GM21515 (cell line): ENCODE results near the gene TBC1D24.

Experiments
- ATAC-seq: cut with Tn5 transposase; IDR thresholded peaks from one replicate; pipeline ENCODE4 v1.9.1; 2021; ENCODE audit not compliant: unreplicated experiment

TBC1D24 gene

DNA sequence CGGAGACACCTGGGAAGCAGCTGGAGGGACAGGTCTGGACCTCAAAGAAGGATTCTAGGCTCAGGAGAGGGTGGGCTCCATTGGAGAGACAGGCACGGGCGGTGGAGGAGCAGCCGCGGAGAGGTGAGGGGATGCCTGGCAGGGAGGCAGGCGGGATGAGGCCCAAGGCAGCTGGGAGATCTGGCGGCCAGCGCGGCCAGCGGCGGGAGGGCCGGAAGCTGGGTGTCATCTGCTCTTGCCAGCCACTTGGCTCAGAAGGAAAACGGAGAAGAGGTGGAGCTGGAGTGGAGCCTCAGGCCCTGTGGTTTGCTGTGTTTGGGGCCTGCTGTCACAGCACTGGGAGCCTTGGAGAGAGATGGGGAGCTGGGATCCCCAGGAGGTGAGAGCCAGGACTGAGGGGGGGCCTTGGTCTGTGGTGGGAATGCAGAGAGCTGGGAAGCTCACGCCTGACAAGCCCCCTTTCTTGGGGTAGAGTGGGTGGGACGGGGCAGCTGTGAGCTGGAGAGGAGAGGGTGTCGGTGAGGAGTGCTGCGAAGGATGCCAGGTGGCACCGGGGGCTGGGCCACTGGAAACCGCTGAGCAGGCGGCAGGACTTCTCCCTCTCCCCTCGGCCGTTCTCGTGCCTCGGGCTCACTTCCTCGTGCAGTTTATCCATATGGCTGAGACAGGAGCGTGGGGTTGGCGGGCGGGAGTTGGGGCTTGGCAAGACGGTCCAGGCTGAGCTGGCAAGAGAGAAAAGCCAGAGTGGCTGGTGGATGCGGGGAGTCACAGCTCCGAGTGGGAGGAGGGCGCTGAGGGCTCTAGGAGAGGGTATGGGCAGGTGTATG lies 8.0 kb downstream of the TBC1D24 start:
- ATAC-seq, result no peak

DNA sequence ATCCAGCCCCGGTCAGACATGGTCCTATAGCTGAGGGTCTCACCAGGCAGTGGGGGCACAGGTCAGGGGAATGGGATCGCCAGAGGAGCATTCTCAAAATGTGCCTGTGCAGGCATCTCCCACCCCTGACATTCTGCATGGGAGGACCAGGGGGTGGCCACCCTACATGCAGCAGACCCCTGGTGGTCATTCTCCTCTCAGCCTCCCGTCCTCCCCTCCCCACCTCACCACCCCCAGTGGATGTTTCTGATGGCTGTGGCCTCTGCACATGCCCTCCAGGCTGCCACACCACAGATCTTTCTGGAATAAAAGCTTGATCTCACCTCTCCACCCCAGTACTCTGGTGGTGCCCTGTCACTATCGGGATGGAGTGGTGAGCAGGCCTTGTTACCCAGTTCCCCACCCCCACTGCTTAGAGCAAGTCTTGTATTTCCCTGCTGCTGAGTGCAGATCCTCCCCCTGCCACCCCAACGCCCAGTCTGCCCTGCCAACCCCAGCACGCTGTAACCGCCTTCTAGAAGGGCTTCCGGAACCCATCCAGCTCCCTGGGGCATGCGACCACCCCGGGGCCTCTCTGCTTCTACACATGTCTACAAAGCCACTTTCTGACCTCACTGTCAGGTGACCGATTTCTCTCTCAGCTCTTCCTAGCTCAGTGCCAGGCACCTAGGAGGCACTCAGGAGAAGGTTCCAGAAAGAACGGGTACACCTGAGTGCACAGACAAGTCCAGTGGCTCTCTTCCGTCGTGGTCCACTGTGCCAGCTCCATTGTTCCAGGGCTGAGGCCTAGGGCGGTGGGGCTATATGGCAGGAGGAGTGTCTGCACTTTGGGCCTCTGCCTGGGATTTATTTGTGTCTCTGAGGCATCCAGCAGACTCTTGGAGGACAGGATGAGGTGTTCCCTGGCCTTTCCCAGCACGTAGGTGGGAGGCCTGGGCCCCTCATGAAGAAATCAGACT lies 9.3 kb downstream of the TBC1D24 start:
- no peak for ATAC-seq

DNA sequence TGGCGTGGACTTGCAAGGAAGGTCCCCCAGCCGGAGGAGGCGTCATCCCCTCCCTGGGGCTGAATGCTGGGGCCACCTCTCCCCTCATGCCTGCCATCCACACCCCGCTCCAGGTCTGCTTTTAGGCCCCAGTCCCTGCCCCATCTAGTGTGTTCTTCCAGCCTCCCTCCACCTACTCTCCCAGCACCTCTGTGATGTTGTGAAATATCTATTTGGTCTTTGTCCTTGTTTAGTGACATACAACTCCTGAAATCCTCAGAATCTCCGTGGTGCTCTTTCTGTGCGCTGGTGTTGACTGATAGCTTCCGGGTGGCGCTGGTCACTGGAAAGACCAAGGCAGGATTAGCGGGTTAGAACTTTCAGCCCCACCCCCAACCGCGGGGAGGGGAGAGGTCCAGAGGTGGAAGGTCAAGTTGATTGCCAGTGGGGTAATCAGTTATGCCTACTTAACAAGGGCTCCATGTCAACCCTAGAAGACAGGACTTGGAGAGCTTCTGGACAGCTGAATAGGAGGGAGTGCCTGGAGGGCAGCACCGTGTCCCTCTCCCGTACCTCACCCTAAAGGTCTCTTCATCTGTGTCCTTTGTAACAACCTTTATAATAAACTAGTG lies 10.1 kb downstream of the TBC1D24 start:
- no peak for ATAC-seq

GRCh38 chr16:2485811-2486507 lies 11.0 kb downstream of the TBC1D24 start:
- ATAC-seq, result no peak

- ATAC-seq, result no peak
These were observed 12.0 kb downstream of the TBC1D24 start for GRCh38 chr16:2486645-2487516.

DNA sequence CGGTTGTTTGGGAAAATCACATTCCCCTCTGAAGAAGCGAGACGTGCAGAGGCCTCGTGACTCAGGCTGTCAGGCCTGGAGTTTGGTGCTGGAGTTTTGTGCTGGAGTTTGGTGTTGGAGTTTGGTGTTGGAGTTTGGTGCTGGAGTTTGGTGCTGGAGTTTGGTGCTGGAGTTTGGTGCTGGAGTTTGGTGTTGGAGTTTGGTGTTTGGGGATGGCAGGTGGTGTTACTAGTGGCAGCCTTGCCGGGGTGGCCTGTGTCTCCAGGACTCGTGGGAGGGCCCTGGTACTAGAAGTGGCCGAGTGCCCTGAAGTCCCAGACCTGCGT lies 12.6 kb downstream of the TBC1D24 start:
- ATAC-seq, result no peak

GRCh38 chr16:2487903-2488531 lies 13.1 kb downstream of the TBC1D24 start:
- ATAC-seq, result no peak

DNA sequence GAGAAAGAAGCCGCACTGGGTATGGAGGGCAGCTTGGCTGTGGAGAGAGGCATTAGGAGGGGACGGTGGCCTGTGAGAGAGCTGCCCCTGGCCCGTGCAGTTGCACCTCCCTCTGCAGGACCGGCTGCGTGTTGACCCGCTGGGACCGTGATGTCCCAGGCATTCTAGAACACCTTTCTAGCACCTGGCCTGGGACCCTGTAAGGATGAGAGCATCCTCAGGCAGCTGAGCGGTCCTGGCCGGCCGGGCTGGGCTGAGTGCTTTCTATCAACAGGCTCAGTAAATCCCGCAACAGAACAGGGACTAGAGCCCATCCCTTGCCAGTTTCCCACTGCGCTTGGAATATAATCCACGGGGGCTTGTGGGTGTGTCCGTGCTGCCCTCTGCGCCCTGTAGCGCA lies 14.7 kb downstream of the TBC1D24 start:
- ATAC-seq, result no peak

DNA sequence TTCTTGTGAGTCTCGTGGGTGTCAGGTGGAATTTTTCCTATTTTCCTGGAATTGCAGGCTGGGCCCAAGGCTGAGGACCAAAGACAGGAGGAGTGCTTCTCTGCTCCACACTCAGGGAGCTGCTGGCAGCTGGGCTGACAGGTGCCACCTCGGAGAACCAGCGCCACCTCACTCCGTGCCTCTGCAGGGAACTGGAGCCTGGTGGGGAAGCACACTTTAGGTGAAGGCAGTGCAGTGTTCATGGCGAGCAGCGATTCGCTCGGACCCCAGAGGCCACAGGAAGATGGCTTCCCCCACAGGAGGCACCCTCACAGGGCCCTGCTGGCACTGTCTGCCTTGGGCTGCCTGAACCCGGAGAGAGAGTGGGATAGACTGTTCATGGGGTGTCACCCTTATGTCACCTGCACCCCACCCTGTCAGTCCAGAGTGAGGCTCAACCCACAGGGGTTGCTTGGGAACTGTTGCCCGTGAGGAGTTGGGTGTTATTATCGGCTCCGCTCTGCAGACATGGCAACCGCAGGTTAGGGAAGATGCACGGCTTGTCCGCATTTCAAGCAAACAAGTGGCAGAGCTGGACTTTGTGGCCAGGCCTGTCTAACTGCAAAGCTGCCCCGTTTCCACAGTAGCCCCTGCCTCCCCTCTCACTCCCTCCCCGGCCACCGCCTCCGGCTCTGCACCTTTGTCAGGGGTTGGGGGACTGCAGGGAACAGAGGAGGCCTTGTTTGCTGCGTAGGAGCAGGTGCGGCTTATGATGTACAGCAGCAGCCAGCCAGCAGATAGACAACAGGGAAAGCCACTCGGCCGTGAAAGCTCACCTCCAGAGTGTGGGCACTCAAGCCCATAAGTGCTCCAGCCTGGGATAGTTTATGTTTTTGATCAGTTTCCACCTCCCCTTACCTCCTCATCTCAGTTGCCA lies 15.5 kb downstream of the TBC1D24 start:
- ATAC-seq, result no peak

- ATAC-seq, result no peak
These were observed 17.4 kb downstream of the TBC1D24 start for GRCh38 chr16:2492292-2492691.

GRCh38 chr16:2493605-2494004 lies 18.7 kb downstream of the TBC1D24 start:
- ATAC-seq, result no peak

DNA sequence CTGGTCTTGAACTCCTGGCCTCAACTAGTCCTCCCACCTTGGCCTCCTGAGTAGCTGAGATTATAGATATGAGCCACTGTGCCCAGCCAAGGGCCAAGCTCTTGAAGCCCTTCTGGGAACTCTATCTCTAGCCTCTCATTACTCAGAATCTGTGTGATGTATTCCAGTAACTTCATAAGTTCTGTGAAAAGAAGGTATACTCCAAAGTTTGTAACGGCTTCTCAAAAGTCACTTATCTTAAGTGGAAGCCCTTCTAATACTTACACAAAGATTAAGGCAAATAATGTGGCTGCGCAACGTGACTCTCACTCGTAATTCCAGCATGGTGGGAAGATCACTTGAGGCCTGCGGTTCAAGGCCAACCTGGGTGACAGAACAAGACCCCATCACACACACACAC lies 19.7 kb downstream of the TBC1D24 start:
- no peak for ATAC-seq

DNA sequence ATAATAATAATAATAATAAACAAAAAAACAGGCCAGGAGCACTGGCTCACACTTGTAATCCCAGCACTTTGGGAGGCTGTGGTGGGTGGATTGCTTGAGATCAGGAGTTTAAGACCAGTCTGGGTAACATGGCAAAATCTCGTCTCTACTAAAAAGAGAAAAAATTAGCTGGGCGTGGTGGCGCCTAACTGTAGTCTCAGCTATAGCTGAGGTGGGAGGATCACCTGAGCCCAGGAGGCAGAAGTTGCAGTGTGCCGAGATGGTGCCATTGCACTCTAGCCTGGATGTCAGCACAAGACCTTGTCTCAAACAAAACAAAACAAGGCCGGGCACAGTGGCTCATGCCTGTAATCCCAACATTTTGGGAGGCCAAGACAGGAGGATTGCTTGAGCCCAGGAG lies 20.1 kb downstream of the TBC1D24 start:
- ATAC-seq, result no peak

DNA sequence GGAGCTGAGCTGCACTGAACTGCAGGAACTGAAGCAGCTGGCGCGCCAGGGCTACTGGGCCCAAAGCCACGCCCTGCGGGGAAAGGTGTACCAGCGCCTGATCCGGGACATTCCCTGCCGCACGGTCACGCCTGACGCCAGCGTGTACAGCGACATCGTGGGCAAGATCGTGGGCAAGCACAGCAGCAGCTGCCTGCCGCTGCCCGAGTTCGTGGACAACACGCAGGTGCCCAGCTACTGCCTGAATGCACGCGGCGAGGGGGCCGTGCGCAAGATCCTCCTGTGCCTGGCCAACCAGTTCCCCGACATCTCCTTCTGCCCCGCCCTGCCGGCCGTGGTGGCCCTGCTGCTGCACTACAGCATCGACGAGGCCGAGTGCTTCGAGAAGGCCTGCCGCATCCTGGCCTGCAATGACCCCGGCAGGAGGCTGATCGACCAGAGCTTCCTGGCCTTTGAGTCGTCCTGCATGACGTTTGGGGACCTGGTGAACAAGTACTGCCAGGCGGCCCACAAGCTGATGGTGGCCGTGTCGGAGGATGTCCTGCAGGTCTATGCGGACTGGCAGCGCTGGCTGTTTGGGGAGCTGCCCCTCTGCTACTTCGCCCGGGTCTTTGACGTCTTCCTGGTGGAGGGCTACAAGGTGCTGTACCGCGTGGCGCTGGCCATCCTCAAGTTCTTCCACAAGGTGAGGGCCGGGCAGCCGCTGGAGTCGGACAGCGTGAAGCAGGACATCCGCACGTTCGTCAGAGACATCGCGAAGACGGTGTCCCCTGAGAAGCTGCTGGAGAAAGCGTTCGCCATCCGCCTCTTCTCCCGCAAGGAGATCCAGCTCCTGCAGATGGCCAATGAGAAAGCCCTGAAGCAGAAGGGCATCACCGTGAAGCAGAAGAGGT lies 21.5 kb downstream of the TBC1D24 start:
- ATAC-seq, result no peak

DNA sequence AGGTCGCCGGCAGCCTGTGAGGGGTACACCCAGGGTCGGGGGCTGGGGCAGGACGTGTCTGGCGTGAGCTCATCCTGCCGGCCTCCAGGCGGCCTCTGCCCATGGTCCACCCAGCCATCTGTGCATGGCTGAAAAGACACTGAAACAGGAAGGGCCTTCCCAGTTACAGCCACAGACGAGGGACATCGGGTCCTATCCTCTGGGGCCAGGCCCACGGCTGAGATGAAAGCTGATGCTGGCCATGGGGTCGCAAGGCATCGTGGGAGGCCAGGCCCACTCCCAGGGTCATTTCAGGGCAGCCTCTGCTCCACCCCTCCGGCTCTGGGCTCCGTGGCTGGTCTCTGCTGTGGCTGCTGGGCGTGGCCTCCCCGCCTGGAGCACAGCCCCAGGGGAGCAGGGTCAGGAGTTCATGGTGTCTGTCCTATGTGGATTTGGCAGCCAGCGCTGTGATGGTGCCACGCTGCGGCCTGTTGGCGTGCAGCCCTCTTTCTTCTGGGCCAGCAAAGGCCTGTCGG lies 22.2 kb downstream of the TBC1D24 start:
- ATAC-seq, result no peak

- no peak for ATAC-seq
These were observed 23.0 kb downstream of the TBC1D24 start for GRCh38 chr16:2497695-2498484.
